ENCODE data around the gene CTNNA3. TPM values are rescaled to one million over a fixed set of nuclear protein-coding genes. Genes with fewer than 3 reads are reported as not detected.

Gene CTNNA3
- total and polyA plus RNA-seq, 2 of the 4 experiments (the other 2 are of a cell fraction), result 0.19 to 0.90 TPM

DNA sequence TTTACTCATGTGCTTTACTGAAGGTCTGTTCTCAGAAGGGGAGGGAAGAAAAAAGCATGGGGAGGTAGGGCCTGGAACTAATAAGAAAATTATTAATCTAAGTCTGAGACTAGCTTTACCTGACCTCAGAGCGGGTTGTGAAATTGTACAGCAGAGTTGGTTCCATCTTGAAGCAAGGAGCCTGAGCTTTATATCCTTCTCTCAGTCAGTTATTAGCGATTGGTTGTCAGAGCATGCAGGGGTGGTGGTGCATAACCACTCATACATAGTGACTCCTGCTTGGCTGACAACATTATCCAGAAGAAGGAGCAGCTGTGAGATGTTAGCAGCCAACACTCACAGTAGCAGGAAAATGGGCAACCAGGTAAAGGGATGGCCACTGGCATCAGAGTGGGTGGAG, 1746.5 kb downstream of the CTNNA3 start:
- Histone ChIP-seq H3K79me1 (ENCODE audit: low read depth in 1 of 2, low read length in 2 of 2) (no peaks in the 10 kb centered on the region), H2BK20ac (ENCODE audit: low read depth, low read length) (no peak overlapping the region), H4K20me1 (ENCODE audit: insufficient read depth, low read length) (no peaks in the 10 kb centered on the region), H2BK15ac (ENCODE audit: low read depth, low read length) (no peak overlapping the region), H3K23ac (ENCODE audit: low read depth, low read length) (no peak overlapping the region), H3K14ac (replicated peaks; ENCODE audit: low read depth, low read length) (no peak overlapping the region), H3K9me3 (ENCODE audit: control insufficient read depth, insufficient read depth, low read length) (no peaks in the 10 kb centered on the region), H3K4ac (ENCODE audit: low read depth, low read length) (no peak overlapping the region), H4K5ac (ENCODE audit: low read depth, low read length) (no peak overlapping the region), H4K8ac (ENCODE audit: low read depth in 2 of 2, low read length in 2 of 2) (no peak overlapping the region), H3K56ac (ENCODE audit: extremely low read depth, insufficient read depth, low read length) (no peak overlapping the region), H3K9ac (ENCODE audit: low read depth, low read length) (no peak overlapping the region), H4K91ac (ENCODE audit: insufficient read depth, low read depth, low read length) (no peak overlapping the region), H2AK9ac (replicated peaks; ENCODE audit: low read depth, low read length, poor library complexity) (no peak overlapping the region), H3K27ac (ENCODE audit: insufficient read depth, low read length) (no peak overlapping the region), H3K4me1 (ENCODE audit: control insufficient read depth, insufficient read depth, low read length) (no peaks in the 10 kb centered on the region), H2AK5ac (ENCODE audit: low read depth, low read length) (no peak overlapping the region), H3K4me2 (ENCODE audit: low read depth, low read length) (no peak overlapping the region), H2BK120ac (ENCODE audit: low read depth, low read length) (no peak overlapping the region), H3K9me1 (ENCODE audit: insufficient read depth, low read length) (no peaks in the 10 kb centered on the region), H3K36me3 (ENCODE audit: control insufficient read depth, insufficient read depth, low read length) (no peaks in the 10 kb centered on the region), H2AFZ (replicated peaks; ENCODE audit: low read length, poor library complexity) (no peak overlapping the region), H3K27me3 (ENCODE audit: control insufficient read depth, insufficient read depth, low read length) (no peaks in the 10 kb centered on the region), H3K4me3 (ENCODE audit: insufficient read depth, low read depth, low read length) (no peak overlapping the region), H2BK5ac (ENCODE audit: low read depth, low read length, poor library complexity, severe bottlenecking) (no peak overlapping the region), H3K18ac (ENCODE audit: low read depth, low read length) (no peak overlapping the region)
- TF ChIP-seq NFE2L2 (IDR thresholded peaks at IDR 0.05; ENCODE audit: low read depth, low read length) (no peak), SMC3 (IDR thresholded peaks at IDR 0.05; ENCODE audit: low read depth, low read length) (no peak), CHD1 (IDR thresholded peaks at IDR 0.05; ENCODE audit: low read depth, low read length) (no peak)
- CTCF ChIA-PET, result no interaction called here
- POLR2A ChIA-PET (ENCODE audit: unreplicated experiment), result no interaction called here
- ATAC-seq (ENCODE audit: low read depth) (no peak), DNase-seq (no peak)
- intact Hi-C loops (cut with micrococcal nuclease), result no loop called here
- no TSS peak for BruUV-seq (replicated peaks)
- dilution Hi-C loops (cut with HindIII; ENCODE audit: low sequenced_read_pairs, unreplicated experiment), result no loop called here
- in situ Hi-C loops (cut with MboI; ENCODE audit: low sequenced_read_pairs), result no loop called here
- WGBS, 2 experiments (ENCODE audit: extremely low coverage in 2 of 2, insufficient read length in 1 of 2), result no CpG with 5 or more reads among the region's 2 CpGs
